HepG2 (cell line): Measurements from ENCODE around the gene SAMD15. TPM values are rescaled to one million over a fixed set of nuclear protein-coding genes. Genes with fewer than 3 reads are reported as not detected.

Experiments
- ATF1 ChIP-seq: IDR thresholded peaks from 2 replicates; pipeline ENCODE4 v1.6.1; 2016; ENCODE audit warnings: mild to moderate bottlenecking, control low read depth
- BCL6 ChIP-seq: IDR thresholded peaks from 2 replicates; pipeline ENCODE4 v1.6.1; 2016; ENCODE audit warnings: missing genetic modification reagents, missing compliant biosample characterization
- BHLHE40 ChIP-seq: IDR thresholded peaks from 2 replicates; pipeline ENCODE4 v1.6.1; 2011; ENCODE audit warnings: low read length, improper control_type of control experiment
- CAMTA2 ChIP-seq: sonication (generic); formaldehyde crosslinking; IDR thresholded peaks from 2 replicates; pipeline ENCODE4 v1.4.0; 2020; ENCODE audit warnings: mild to moderate bottlenecking, missing genetic modification reagents, borderline replicate concordance
- ELF3 ChIP-seq: IDR thresholded peaks from 2 replicates; pipeline ENCODE4 v1.6.1; 2016; ENCODE audit warnings: missing genetic modification reagents, missing compliant biosample characterization
- ERF ChIP-seq: IDR thresholded peaks from 2 replicates; pipeline ENCODE4 v1.6.1; 2018; ENCODE audit warnings: missing biosample characterization, missing genetic modification reagents
- ISX ChIP-seq: sonication (generic); formaldehyde crosslinking; conservative IDR thresholded peaks from 2 replicates; pipeline ENCODE4 v1.5.0; 2020; ENCODE audit warnings: missing genetic modification reagents
- NFKB2 ChIP-seq: sonication (generic); formaldehyde crosslinking; IDR thresholded peaks from 2 replicates; pipeline ENCODE4 v1.4.0; 2020; ENCODE audit warnings: missing genetic modification reagents, borderline replicate concordance
- RFXAP ChIP-seq: sonication (generic); formaldehyde crosslinking; IDR thresholded peaks from 2 replicates; pipeline ENCODE4 v1.4.0; 2020; ENCODE audit warnings: missing genetic modification reagents, borderline replicate concordance
- XBP1 ChIP-seq: sonication (generic); formaldehyde crosslinking; IDR thresholded peaks from 2 replicates; pipeline ENCODE4 v1.5.0; 2020; ENCODE audit warnings: missing genetic modification reagents
- ZNF251 ChIP-seq: sonication (generic); formaldehyde crosslinking; IDR thresholded peaks from 2 replicates; pipeline ENCODE4 v1.9.0; 2021; ENCODE audit warnings: mild to moderate bottlenecking, missing genetic modification reagents
- ZNF350 ChIP-seq: sonication (generic); formaldehyde crosslinking; IDR thresholded peaks from 2 replicates; pipeline ENCODE4 v1.4.0; 2020; ENCODE audit warnings: mild to moderate bottlenecking, low read depth, missing genetic modification reagents, borderline replicate concordance
- ZNF549 ChIP-seq: sonication (generic); formaldehyde crosslinking; IDR thresholded peaks from 2 replicates; pipeline ENCODE4 v1.5.0; 2020; ENCODE audit warnings: missing genetic modification reagents
- ZNF550 ChIP-seq: sonication (generic); formaldehyde crosslinking; IDR thresholded peaks from 2 replicates; pipeline ENCODE4 v1.4.0; 2020; ENCODE audit warnings: mild to moderate bottlenecking, missing genetic modification reagents, borderline replicate concordance
- ZNF883 ChIP-seq: sonication (generic); formaldehyde crosslinking; IDR thresholded peaks from 2 replicates; pipeline ENCODE4 v1.5.1; 2020; ENCODE audit warnings: mild to moderate bottlenecking, missing genetic modification reagents; ENCODE audit errors: not compliant biosample characterization
- ZSCAN9 ChIP-seq: IDR thresholded peaks from 2 replicates; pipeline ENCODE4 v1.6.1; 2016; ENCODE audit warnings: borderline replicate concordance
- polyA plus RNA-seq, 8 experiments: library from polyadenylated mRNA; depleted of rRNA in 3 of 8; stranded (reverse) in 7 of 8; unstranded in 1 of 8; fragments of >200 nt; fragmentation: Illumina TruSeq in 4 of 8; extraction: Trizol in 4 of 8; gene quantifications; 2 replicates each; pipeline versions ENCODE4 v1.2.1 to v1.2.3, GENCODE V29; 2011 to 2016; ENCODE audit warnings: low read depth in 4 of 8, missing spikeins in 1 of 8, mixed read lengths in 1 of 8; ENCODE audit not compliant: insufficient read depth in 1 of 8
- total RNA-seq, 5 experiments: library from RNA; depleted of rRNA; stranded (reverse); fragments of >200 nt; fragmentation: Illumina TruSeq; extraction: Trizol; gene quantifications; 2 replicates each; pipeline ENCODE4 v1.2.3, GENCODE V29; 2016; ENCODE audit warnings: low read depth in 1 of 5
- TF ChIP-seq, protein P1 (sequence below): sonication (generic); formaldehyde crosslinking; IDR thresholded peaks from 2 replicates; pipeline ENCODE4 v1.4.0; 2020; ENCODE audit warnings: missing genetic modification reagents, borderline replicate concordance
- TF ChIP-seq, protein P2 (sequence below): sonication (generic); formaldehyde crosslinking; IDR thresholded peaks from 2 replicates; pipeline ENCODE4 v1.8.1; 2023; ENCODE audit warnings: mild to moderate bottlenecking, missing genetic modification reagents
- TF ChIP-seq, protein P3 (sequence below): sonication (generic); formaldehyde crosslinking; IDR thresholded peaks from 2 replicates; pipeline ENCODE4 v1.4.0; 2020; ENCODE audit warnings: missing genetic modification reagents

The SAMD15 gene
- total and polyA plus RNA-seq, 2 of the 13 experiments (the other 11 are each of a cell fraction or from before 2014, with no cell fraction given): 0.09 to 1.3 TPM

DNA sequence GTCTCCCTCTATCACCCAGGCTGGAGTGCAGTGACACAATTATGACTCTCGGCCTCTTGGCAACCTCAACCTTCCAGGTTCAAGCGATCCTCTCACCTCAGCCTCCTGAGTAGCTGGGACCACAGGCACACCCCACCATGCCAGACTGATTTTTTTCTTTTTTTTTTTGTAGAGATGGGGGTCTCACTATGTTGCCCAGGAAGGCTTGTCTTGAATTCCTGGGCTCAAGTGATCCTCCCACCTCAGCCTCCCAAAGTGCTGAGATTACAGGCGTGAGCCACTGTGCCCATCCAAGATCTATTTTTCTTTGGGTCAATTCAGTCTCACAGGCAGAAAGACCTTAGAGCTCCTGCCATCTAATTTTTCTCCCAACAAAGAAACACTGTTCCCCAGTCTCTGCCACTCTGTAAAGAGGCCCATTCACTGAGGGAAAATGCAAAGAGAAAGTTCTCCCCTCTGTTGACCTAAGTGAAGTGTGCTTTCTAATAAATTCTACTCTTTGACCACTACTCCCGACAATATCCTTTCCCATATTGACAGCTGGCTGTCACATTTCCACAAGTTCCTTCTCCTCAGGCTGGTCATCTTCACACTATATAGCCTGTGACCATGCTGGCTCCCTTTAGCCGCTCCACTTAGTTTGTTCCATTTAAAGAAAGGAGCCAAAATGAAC lies 23.6 kb upstream of the SAMD15 start (continued):
- TF ChIP-seq ZNF550 (CRISPR knock-in tag): no peak
- 0 out of 2 replicates have a peak, but pooled peaks have one; percentile 40 for TF ChIP-seq ERF
- peak; percentile 42; the same call in 1 of the 2 replicates for TF ChIP-seq ZSCAN9 (CRISPR knock-in tag)
- no peak for TF ChIP-seq ZNF350 (CRISPR knock-in tag)
- no peak for TF ChIP-seq CAMTA2 (CRISPR knock-in tag)
- no peak for TF ChIP-seq RFXAP
- TF ChIP-seq ISX: no peak
- TF ChIP-seq BCL6: peak; percentile 99
- no peak for TF ChIP-seq ZNF251
- no peak for TF ChIP-seq ZNF549 (CRISPR knock-in tag)
- TF ChIP-seq ATF1 (CRISPR knock-in tag): no peak
- TF ChIP-seq BHLHE40: no peak
- TF ChIP-seq, protein P1, sequence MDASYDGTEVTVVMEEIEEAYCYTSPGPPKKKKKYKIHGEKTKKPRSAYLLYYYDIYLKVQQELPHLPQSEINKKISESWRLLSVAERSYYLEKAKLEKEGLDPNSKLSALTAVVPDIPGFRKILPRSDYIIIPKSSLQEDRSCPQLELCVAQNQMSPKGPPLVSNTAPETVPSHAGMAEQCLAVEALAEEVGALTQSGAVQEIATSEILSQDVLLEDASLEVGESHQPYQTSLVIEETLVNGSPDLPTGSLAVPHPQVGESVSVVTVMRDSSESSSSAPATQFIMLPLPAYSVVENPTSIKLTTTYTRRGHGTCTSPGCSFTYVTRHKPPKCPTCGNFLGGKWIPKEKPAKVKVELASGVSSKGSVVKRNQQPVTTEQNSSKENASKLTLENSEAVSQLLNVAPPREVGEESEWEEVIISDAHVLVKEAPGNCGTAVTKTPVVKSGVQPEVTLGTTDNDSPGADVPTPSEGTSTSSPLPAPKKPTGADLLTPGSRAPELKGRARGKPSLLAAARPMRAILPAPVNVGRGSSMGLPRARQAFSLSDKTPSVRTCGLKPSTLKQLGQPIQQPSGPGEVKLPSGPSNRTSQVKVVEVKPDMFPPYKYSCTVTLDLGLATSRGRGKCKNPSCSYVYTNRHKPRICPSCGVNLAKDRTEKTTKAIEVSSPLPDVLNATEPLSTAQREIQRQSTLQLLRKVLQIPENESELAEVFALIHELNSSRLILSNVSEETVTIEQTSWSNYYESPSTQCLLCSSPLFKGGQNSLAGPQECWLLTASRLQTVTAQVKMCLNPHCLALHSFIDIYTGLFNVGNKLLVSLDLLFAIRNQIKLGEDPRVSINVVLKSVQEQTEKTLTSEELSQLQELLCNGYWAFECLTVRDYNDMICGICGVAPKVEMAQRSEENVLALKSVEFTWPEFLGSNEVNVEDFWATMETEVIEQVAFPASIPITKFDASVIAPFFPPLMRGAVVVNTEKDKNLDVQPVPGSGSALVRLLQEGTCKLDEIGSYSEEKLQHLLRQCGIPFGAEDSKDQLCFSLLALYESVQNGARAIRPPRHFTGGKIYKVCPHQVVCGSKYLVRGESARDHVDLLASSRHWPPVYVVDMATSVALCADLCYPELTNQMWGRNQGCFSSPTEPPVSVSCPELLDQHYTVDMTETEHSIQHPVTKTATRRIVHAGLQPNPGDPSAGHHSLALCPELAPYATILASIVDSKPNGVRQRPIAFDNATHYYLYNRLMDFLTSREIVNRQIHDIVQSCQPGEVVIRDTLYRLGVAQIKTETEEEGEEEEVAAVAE (CRISPR knock-in tag): no peak
- TF ChIP-seq ELF3 (CRISPR knock-in tag): peak; percentile 39; the same call in 1 of the 2 replicates
- TF ChIP-seq XBP1 (CRISPR knock-in tag): no peak
- TF ChIP-seq, protein P2, sequence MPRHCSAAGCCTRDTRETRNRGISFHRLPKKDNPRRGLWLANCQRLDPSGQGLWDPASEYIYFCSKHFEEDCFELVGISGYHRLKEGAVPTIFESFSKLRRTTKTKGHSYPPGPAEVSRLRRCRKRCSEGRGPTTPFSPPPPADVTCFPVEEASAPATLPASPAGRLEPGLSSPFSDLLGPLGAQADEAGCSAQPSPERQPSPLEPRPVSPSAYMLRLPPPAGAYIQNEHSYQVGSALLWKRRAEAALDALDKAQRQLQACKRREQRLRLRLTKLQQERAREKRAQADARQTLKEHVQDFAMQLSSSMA (CRISPR knock-in tag): no peak
- TF ChIP-seq, protein P3, sequence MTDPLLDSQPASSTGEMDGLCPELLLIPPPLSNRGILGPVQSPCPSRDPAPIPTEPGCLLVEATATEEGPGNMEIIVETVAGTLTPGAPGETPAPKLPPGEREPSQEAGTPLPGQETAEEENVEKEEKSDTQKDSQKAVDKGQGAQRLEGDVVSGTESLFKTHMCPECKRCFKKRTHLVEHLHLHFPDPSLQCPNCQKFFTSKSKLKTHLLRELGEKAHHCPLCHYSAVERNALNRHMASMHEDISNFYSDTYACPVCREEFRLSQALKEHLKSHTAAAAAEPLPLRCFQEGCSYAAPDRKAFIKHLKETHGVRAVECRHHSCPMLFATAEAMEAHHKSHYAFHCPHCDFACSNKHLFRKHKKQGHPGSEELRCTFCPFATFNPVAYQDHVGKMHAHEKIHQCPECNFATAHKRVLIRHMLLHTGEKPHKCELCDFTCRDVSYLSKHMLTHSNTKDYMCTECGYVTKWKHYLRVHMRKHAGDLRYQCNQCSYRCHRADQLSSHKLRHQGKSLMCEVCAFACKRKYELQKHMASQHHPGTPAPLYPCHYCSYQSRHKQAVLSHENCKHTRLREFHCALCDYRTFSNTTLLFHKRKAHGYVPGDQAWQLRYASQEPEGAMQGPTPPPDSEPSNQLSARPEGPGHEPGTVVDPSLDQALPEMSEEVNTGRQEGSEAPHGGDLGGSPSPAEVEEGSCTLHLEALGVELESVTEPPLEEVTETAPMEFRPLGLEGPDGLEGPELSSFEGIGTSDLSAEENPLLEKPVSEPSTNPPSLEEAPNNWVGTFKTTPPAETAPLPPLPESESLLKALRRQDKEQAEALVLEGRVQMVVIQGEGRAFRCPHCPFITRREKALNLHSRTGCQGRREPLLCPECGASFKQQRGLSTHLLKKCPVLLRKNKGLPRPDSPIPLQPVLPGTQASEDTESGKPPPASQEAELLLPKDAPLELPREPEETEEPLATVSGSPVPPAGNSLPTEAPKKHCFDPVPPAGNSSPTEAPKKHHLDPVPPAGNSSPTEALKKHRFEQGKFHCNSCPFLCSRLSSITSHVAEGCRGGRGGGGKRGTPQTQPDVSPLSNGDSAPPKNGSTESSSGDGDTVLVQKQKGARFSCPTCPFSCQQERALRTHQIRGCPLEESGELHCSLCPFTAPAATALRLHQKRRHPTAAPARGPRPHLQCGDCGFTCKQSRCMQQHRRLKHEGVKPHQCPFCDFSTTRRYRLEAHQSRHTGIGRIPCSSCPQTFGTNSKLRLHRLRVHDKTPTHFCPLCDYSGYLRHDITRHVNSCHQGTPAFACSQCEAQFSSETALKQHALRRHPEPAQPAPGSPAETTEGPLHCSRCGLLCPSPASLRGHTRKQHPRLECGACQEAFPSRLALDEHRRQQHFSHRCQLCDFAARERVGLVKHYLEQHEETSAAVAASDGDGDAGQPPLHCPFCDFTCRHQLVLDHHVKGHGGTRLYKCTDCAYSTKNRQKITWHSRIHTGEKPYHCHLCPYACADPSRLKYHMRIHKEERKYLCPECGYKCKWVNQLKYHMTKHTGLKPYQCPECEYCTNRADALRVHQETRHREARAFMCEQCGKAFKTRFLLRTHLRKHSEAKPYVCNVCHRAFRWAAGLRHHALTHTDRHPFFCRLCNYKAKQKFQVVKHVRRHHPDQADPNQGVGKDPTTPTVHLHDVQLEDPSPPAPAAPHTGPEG (CRISPR knock-in tag): no peak
- no peak for TF ChIP-seq ZNF883 (CRISPR knock-in tag)
- no peak for TF ChIP-seq NFKB2 (CRISPR knock-in tag)
